22Rv1 (cell line): ENCODE results near the gene ARHGAP23.

ENCODE experiments used
- CTCF ChIP-seq: fragments of 450-650 bp; IDR thresholded peaks from 2 replicates; pipeline ENCODE4 v1.5.1; 2017; ENCODE audit warnings: mild to moderate bottlenecking
- ZFX ChIP-seq: fragments of 450-650 bp; IDR thresholded peaks from 2 replicates; pipeline ENCODE4 v1.6.1; 2017; ENCODE audit warnings: antibody characterized with exemption, borderline replicate concordance

- no peak for TF ChIP-seq CTCF
- no peak for TF ChIP-seq ZFX
Measured at GRCh38 chr17:38476549-38476948, 48.3 kb downstream of the ARHGAP23 start.
